ENCODE measurements around the gene KRT17. TPM values are rescaled to one million over a fixed set of nuclear protein-coding genes. Genes with fewer than 3 reads are reported as not detected.
A peak's percentile ranks its signal among the peaks of the same experiment; 100 is the strongest.
"Not testable (repeated sequence)": the region's sequence is repeated elsewhere in the genome, so short reads cannot be mapped to it uniquely, and the experiment has no call there.

Gene KRT17
- total and polyA plus RNA-seq, 2 experiments from 2014 or later, result 1.8 to 3.8 TPM

- no peaks in the 10 kb centered on the region for H3K36me3 ChIP-seq (ENCODE audit: low read depth)
Observed at GRCh38 chr17:41615454-41615853, 8.9 kb downstream of the KRT17 start.

GRCh38 chr17:41614767-41615166 is 9.6 kb downstream of the KRT17 start:
- H3K27me3 ChIP-seq (replicated peaks; ENCODE audit: insufficient read depth); H3K4me1 ChIP-seq (ENCODE audit: insufficient read depth); DNase-seq; H3F3A ChIP-seq (ENCODE audit: insufficient read depth); H3K9ac ChIP-seq; H3K9me3 ChIP-seq (ENCODE audit: low read depth); H4K20me1 ChIP-seq (ENCODE audit: insufficient read depth); H3K4me3 ChIP-seq; H3K36me3 ChIP-seq (ENCODE audit: low read depth); H3K79me2 ChIP-seq (ENCODE audit: insufficient read depth); H3K4me2 ChIP-seq (ENCODE audit: unreplicated experiment); in situ Hi-C loops (cut with MboI); H3K27ac ChIP-seq; H2AFZ ChIP-seq; H3K9me2 ChIP-seq (ENCODE audit: insufficient read depth): not testable (repeated sequence)
- 50% methylated on average over 9 of the region's 9 CpGs for WGBS, 2 experiments (ENCODE audit: low coverage in 1 of 2, low lambda C conversion rate in 2 of 2, missing lambda C conversion rate in 2 of 2)

More at GRCh38 chr17:41615454-41615853, 8.9 kb downstream of the KRT17 start:
- Histone ChIP-seq H3K9ac (no peak overlapping the region), H3F3A (ENCODE audit: insufficient read depth) (no peaks in the 10 kb centered on the region), H3K9me2 (ENCODE audit: insufficient read depth) (no peaks in the 10 kb centered on the region), H3K27ac (no peak overlapping the region), H3K4me1 (ENCODE audit: insufficient read depth) (peaks cover 5% of the 10 kb centered on the region; the same call in 1 of the 2 replicates), H3K27me3 (replicated peaks; ENCODE audit: insufficient read depth) (peaks cover 5% of the 10 kb centered on the region), H3K9me3 (ENCODE audit: low read depth) (no peaks in the 10 kb centered on the region), H3K79me2 (ENCODE audit: insufficient read depth) (no peaks in the 10 kb centered on the region), H4K20me1 (ENCODE audit: insufficient read depth) (no peaks in the 10 kb centered on the region), H2AFZ (no peak overlapping the region), H3K4me3 (no peak overlapping the region), H3K4me2 (ENCODE audit: unreplicated experiment) (no peak overlapping the region)
- no peak for TF ChIP-seq EZH2phosphoT487 (IDR thresholded peaks at IDR 0.05; ENCODE audit: insufficient read depth, low read depth)
- no peak for TF ChIP-seq EZH2 (IDR thresholded peaks at IDR 0.05; ENCODE audit: insufficient read depth, poor library complexity, severe bottlenecking)
- in situ Hi-C loops (cut with MboI), result no loop called here
- 15% methylated on average over 7 of the region's 7 CpGs for WGBS, 2 experiments (ENCODE audit: low coverage in 1 of 2, low lambda C conversion rate in 2 of 2, missing lambda C conversion rate in 2 of 2)
- peak; percentile 29 for DNase-seq

- no peaks in the 10 kb centered on the region for H3K36me3 ChIP-seq (ENCODE audit: low read depth)
- H3F3A ChIP-seq (ENCODE audit: insufficient read depth), result no peaks in the 10 kb centered on the region
- no peaks in the 10 kb centered on the region for H3K9me3 ChIP-seq (ENCODE audit: low read depth)
- H2AFZ ChIP-seq, result no peak overlapping the region
- no peak for TF ChIP-seq EZH2phosphoT487 (IDR thresholded peaks at IDR 0.05; ENCODE audit: insufficient read depth, low read depth)
- TF ChIP-seq EZH2 (IDR thresholded peaks at IDR 0.05; ENCODE audit: insufficient read depth, poor library complexity, severe bottlenecking), result no peak
- no peaks in the 10 kb centered on the region for H4K20me1 ChIP-seq (ENCODE audit: insufficient read depth)
- H3K4me2 ChIP-seq (ENCODE audit: unreplicated experiment), result no peak overlapping the region
- 70 to 83% methylated on average over 5 of the region's 5 CpGs for WGBS, 2 experiments (ENCODE audit: low coverage in 1 of 2, low lambda C conversion rate in 2 of 2, missing lambda C conversion rate in 2 of 2)
- H3K4me3 ChIP-seq, result no peak overlapping the region
- peaks cover 5% of the 10 kb centered on the region; the same call in 1 of the 2 replicates for H3K4me1 ChIP-seq (ENCODE audit: insufficient read depth)
- DNase-seq, result no peak
- H3K27me3 ChIP-seq (replicated peaks; ENCODE audit: insufficient read depth), result peaks cover 11% of the 10 kb centered on the region
- in situ Hi-C loops (cut with MboI), result no loop called here
- no peak overlapping the region for H3K9ac ChIP-seq
- no peaks in the 10 kb centered on the region for H3K9me2 ChIP-seq (ENCODE audit: insufficient read depth)
- no peak overlapping the region for H3K27ac ChIP-seq
- H3K79me2 ChIP-seq (ENCODE audit: insufficient read depth), result no peaks in the 10 kb centered on the region
Observed at GRCh38 chr17:41614098-41614497, 10.3 kb downstream of the KRT17 start.

GRCh38 chr17:41613277-41614082 is 10.9 kb downstream of the KRT17 start:
- peaks cover 11% of the 10 kb centered on the region for H3K27me3 ChIP-seq (replicated peaks; ENCODE audit: insufficient read depth)
- H3K4me2 ChIP-seq (ENCODE audit: unreplicated experiment), result no peak overlapping the region
- no peak overlapping the region for H3K9ac ChIP-seq
- no peak for DNase-seq
- TF ChIP-seq EZH2phosphoT487 (IDR thresholded peaks at IDR 0.05; ENCODE audit: insufficient read depth, low read depth), result no peak
- no peak for TF ChIP-seq EZH2 (IDR thresholded peaks at IDR 0.05; ENCODE audit: insufficient read depth, poor library complexity, severe bottlenecking)
- no peaks in the 10 kb centered on the region for H4K20me1 ChIP-seq (ENCODE audit: insufficient read depth)
- 67 to 76% methylated on average over 9 to 11 of the region's 11 CpGs for WGBS, 2 experiments (ENCODE audit: low coverage in 1 of 2, low lambda C conversion rate in 2 of 2, missing lambda C conversion rate in 2 of 2)
- no peaks in the 10 kb centered on the region for H3K79me2 ChIP-seq (ENCODE audit: insufficient read depth)
- H3K4me3 ChIP-seq, result no peak overlapping the region
- H3K36me3 ChIP-seq (ENCODE audit: low read depth), result no peaks in the 10 kb centered on the region
- H3F3A ChIP-seq (ENCODE audit: insufficient read depth), result no peaks in the 10 kb centered on the region
- H2AFZ ChIP-seq, result no peak overlapping the region
- H3K9me3 ChIP-seq (ENCODE audit: low read depth), result no peaks in the 10 kb centered on the region
- H3K4me1 ChIP-seq (ENCODE audit: insufficient read depth), result peaks cover 5% of the 10 kb centered on the region; the same call in 1 of the 2 replicates
- no peaks in the 10 kb centered on the region for H3K9me2 ChIP-seq (ENCODE audit: insufficient read depth)
- no peak overlapping the region for H3K27ac ChIP-seq
- in situ Hi-C loops (cut with MboI), result no loop called here

- H3K4me2 ChIP-seq (ENCODE audit: unreplicated experiment); H3K9me3 ChIP-seq (ENCODE audit: low read depth); H3F3A ChIP-seq (ENCODE audit: insufficient read depth); in situ Hi-C loops (cut with MboI); H3K4me3 ChIP-seq; H3K9me2 ChIP-seq (ENCODE audit: insufficient read depth); H3K36me3 ChIP-seq (ENCODE audit: low read depth); H3K79me2 ChIP-seq (ENCODE audit: insufficient read depth); H4K20me1 ChIP-seq (ENCODE audit: insufficient read depth); H3K9ac ChIP-seq; H3K27ac ChIP-seq; H2AFZ ChIP-seq; H3K4me1 ChIP-seq (ENCODE audit: insufficient read depth): not testable (repeated sequence)
- 51 to 54% methylated on average over 28 to 31 of the region's 31 CpGs for WGBS, 2 experiments (ENCODE audit: low coverage in 1 of 2, low lambda C conversion rate in 2 of 2, missing lambda C conversion rate in 2 of 2)
- peaks cover 11% of the 10 kb centered on the region for H3K27me3 ChIP-seq (replicated peaks; ENCODE audit: insufficient read depth)
- DNase-seq, result peak; percentile 82
Observed at GRCh38 chr17:41612376-41613160, 11.8 kb downstream of the KRT17 start, which contains the start of gene KRT16. Gene KRT16, minus strand, starts transcription at chr17:41612767. Its CDS starts 79 bp downstream, at chr17:41612688.
